ENCODE measurements around the gene SEH1L. TPM values are rescaled to one million over a fixed set of nuclear protein-coding genes. Genes with fewer than 3 reads are reported as not detected.

SEH1L gene
- polyA plus RNA-seq, 1 donor from 2014 or later: 11.5 TPM

- Histone ChIP-seq H3F3A (ENCODE audit: insufficient read depth, low read length, poor library complexity, severe bottlenecking) (no peaks in the 10 kb centered on the region), H3K27me3 (ENCODE audit: insufficient read depth, low read depth, low read length) (no peaks in the 10 kb centered on the region), H3K4me2 (ENCODE audit: low read length) (peak overlapping the region; percentile 57), H3K9me3 (ENCODE audit: low read length) (no peaks in the 10 kb centered on the region), H3K9ac (ENCODE audit: low read length) (peak overlapping the region; percentile 45), H2AFZ (ENCODE audit: low read depth, low read length) (peak overlapping the region; percentile 43), H3K4me3 (ENCODE audit: low read length) (peak overlapping the region; percentile 93), H3K9me2 (ENCODE audit: insufficient read depth, low read length) (no peaks in the 10 kb centered on the region), H3K79me2 (replicated peaks; ENCODE audit: insufficient read depth, low read length) (peaks cover 37% of the 10 kb centered on the region), H3K36me3 (ENCODE audit: insufficient read depth, low read length) (no peaks in the 10 kb centered on the region), H3K27ac (ENCODE audit: low read length) (no peak overlapping the region), H4K20me1 (ENCODE audit: insufficient read depth) (no peaks in the 10 kb centered on the region)
- TF ChIP-seq TAF1 (IDR thresholded peaks at IDR 0.05; ENCODE audit: low read depth): no peak
- TF ChIP-seq REST (IDR thresholded peaks at IDR 0.05; ENCODE audit: borderline replicate concordance): no peak
- no peak for TF ChIP-seq SMC3 (conservative IDR thresholded peaks at IDR 0.05; ENCODE audit: poor library complexity)
- no peak for TF ChIP-seq EZH2 (IDR thresholded peaks at IDR 0.05; ENCODE audit: borderline replicate concordance, insufficient read depth, low read length, poor library complexity, severe bottlenecking)
- TF ChIP-seq POLR2AphosphoS5 (IDR thresholded peaks at IDR 0.05): no peak
These were observed 42.8 kb downstream of the SEH1L start for GRCh38 chr18:12990641-12990966.

- Histone ChIP-seq H3K27me3 (ENCODE audit: insufficient read depth, low read depth, low read length) (no peaks in the 10 kb centered on the region), H2AFZ (ENCODE audit: low read depth, low read length) (peak within 1 kb of the TSS; percentile 88), H3K36me3 (ENCODE audit: insufficient read depth, low read length) (no peaks in the 10 kb centered on the region), H3K9me3 (ENCODE audit: low read length) (no peaks in the 10 kb centered on the region), H4K20me1 (ENCODE audit: insufficient read depth) (no peaks in the 10 kb centered on the region), H3K27ac (ENCODE audit: low read length) (peak within 1 kb of the TSS; percentile 74), H3K4me3 (ENCODE audit: low read length) (peak within 1 kb of the TSS; percentile 93), H3F3A (ENCODE audit: insufficient read depth, low read length, poor library complexity, severe bottlenecking) (no peaks in the 10 kb centered on the region), H3K4me2 (ENCODE audit: low read length) (peak within 1 kb of the TSS; percentile 78), H3K9me2 (ENCODE audit: insufficient read depth, low read length) (no peaks in the 10 kb centered on the region), H3K79me2 (replicated peaks; ENCODE audit: insufficient read depth, low read length) (peaks cover 43% of the 10 kb centered on the region), H3K9ac (ENCODE audit: low read length) (peak within 1 kb of the TSS; percentile 80)
- peak; percentile 54 for TF ChIP-seq SMC3 (conservative IDR thresholded peaks at IDR 0.05; ENCODE audit: poor library complexity)
- peak; percentile 77 for TF ChIP-seq TAF1 (IDR thresholded peaks at IDR 0.05; ENCODE audit: low read depth)
- peak; percentile 79 for TF ChIP-seq POLR2AphosphoS5 (IDR thresholded peaks at IDR 0.05)
- TF ChIP-seq REST (IDR thresholded peaks at IDR 0.05; ENCODE audit: borderline replicate concordance): peak; percentile 79
- no peak for TF ChIP-seq EP300 (conservative IDR thresholded peaks at IDR 0.05; ENCODE audit: poor library complexity, severe bottlenecking)
- peak; percentile 50 for TF ChIP-seq RAD21 (conservative IDR thresholded peaks at IDR 0.05)
- TF ChIP-seq CTCF (IDR thresholded peaks at IDR 0.05; ENCODE audit: poor library complexity, severe bottlenecking): peak; percentile 53
- peak; percentile 96 for TF ChIP-seq MXI1 (conservative IDR thresholded peaks at IDR 0.05; ENCODE audit: poor library complexity, severe bottlenecking)
- TF ChIP-seq EZH2 (IDR thresholded peaks at IDR 0.05; ENCODE audit: borderline replicate concordance, insufficient read depth, low read length, poor library complexity, severe bottlenecking): no peak
These were observed 43.4 kb downstream of the SEH1L start, which contains the start of gene CEP192 for GRCh38 chr18:12990967-12991820. Gene CEP192 (plus strand): TSS chr18:12991362. CDS start chr18:12999425, 8,063 bp downstream.

Measured in neural cell (in vitro differentiated cells).